K562 (cell line): ENCODE data around the gene HSPB6. TPM values are rescaled to one million over a fixed set of nuclear protein-coding genes. Genes with fewer than 3 reads are reported as not detected.
A peak's percentile ranks its signal among the peaks of the same experiment; 100 is the strongest.

Experiments used
- GABPB2 ChIP-seq: fragments of 250-450 bp; sonication (Bioruptor Pico); conservative IDR thresholded peaks from 2 replicates; pipeline ENCODE4 v1.5.1; 2021; ENCODE audit warnings: mild to moderate bottlenecking
- MYC ChIP-seq, 2 experiments: fragments of 250-450 bp in 1 of 2; sonication (Bioruptor Pico) in 1 of 2; IDR thresholded peaks; 2 replicates each; pipeline versions ENCODE4 v1.5.1 to v1.6.1; 2012 to 2021; ENCODE audit warnings: low read depth in 2 of 2, borderline replicate concordance in 1 of 2, improper control_type of control experiment in 1 of 2, low read length in 1 of 2, mild to moderate bottlenecking in 1 of 2, moderate library complexity in 1 of 2
- NONO ChIP-seq, 2 experiments: fragments of 200-400 bp in 1 of 2; fragments of 450-650 bp in 1 of 2; formaldehyde crosslinking in 1 of 2; IDR thresholded peaks; 2 replicates each; pipeline ENCODE4 v1.6.1; 2017; ENCODE audit warnings: low read depth in 2 of 2, mild to moderate bottlenecking in 2 of 2, moderate library complexity in 2 of 2, low read length in 1 of 2
- SIRT6 ChIP-seq: IDR thresholded peaks from one replicate; pipeline ENCODE4 v1.6.1; 2012; ENCODE audit warnings: low read depth, mild to moderate bottlenecking, control low read depth, inconsistent platforms, low read length, moderate library complexity
- SMARCA4 ChIP-seq: fragments of 450-650 bp; IDR thresholded peaks from 2 replicates; pipeline ENCODE4 v1.6.1; 2016
- ZNF174 ChIP-seq: fragments of 250-450 bp; sonication (Bioruptor Pico); IDR thresholded peaks from 2 replicates; pipeline ENCODE4 v1.4.0; 2020; ENCODE audit warnings: mild to moderate bottlenecking
- ZNF175 ChIP-seq: fragments of 200-800 bp; sonication (Bioruptor generic); IDR thresholded peaks from 2 replicates; pipeline ENCODE4 v1.6.1; 2016; ENCODE audit warnings: low read depth, mild to moderate bottlenecking, missing genetic modification characterization, missing compliant biosample characterization
- ZNF668 ChIP-seq: fragments of 250-450 bp; sonication (Bioruptor Pico); IDR thresholded peaks from 2 replicates; pipeline ENCODE4 v1.8.0; 2022; ENCODE audit warnings: mild to moderate bottlenecking, inconsistent platforms
- polyA plus RNA-seq, 8 experiments: library from polyadenylated mRNA; depleted of rRNA in 4 of 8; stranded (reverse) in 5 of 8; unstranded in 3 of 8; fragments of >200 nt; fragmentation: Nextera tagmentation in 2 of 8; fragmentation: Illumina TruSeq in 1 of 8; extraction: Ambion mirVana in 2 of 8; extraction: Trizol in 1 of 8; gene quantifications; 2 replicates each; pipeline versions ENCODE4 v1.2.1 to v1.2.3, GENCODE V29; 2011 to 2014; ENCODE audit warnings: inconsistent platforms in 1 of 8, missing spikeins in 1 of 8
- total RNA-seq, 7 experiments: library from RNA; depleted of rRNA in 6 of 7; stranded (reverse); fragments of >200 nt in 6 of 7; fragmentation: Illumina TruSeq in 2 of 7; extraction: Trizol in 2 of 7; gene quantifications; 2 replicates each; pipeline versions ENCODE4 v1.2.1 to v1.2.3, GENCODE V29; 2011 to 2021; ENCODE audit warnings: low replicate concordance in 1 of 7
- TF ChIP-seq, protein P1 (sequence below), 2 experiments: fragments of 450-650 bp in 1 of 2; sonication (generic) in 1 of 2; formaldehyde crosslinking in 1 of 2; IDR thresholded peaks in 1 of 2; conservative IDR thresholded peaks in 1 of 2; 2 replicates each; pipeline versions ENCODE4 v1.6.1 to v1.8.1; 2016 to 2023; ENCODE audit warnings: mild to moderate bottlenecking in 2 of 2, moderate library complexity in 2 of 2, inconsistent platforms in 1 of 2, missing genetic modification reagents in 1 of 2
- TF ChIP-seq, protein P2 (sequence below): fragments of 450-650 bp; conservative IDR thresholded peaks from 2 replicates; pipeline ENCODE4 v1.6.1; 2016; ENCODE audit warnings: missing genetic modification characterization, low read depth, mild to moderate bottlenecking, missing compliant biosample characterization, moderate library complexity
- TF ChIP-seq, protein P3 (sequence below): fragments of 450-650 bp; IDR thresholded peaks from 2 replicates; pipeline ENCODE4 v1.6.1; 2016; ENCODE audit warnings: antibody characterized with exemption
- TF ChIP-seq, protein P4 (sequence below), 2 experiments: IDR thresholded peaks; 2 replicates each; pipeline ENCODE4 v1.6.1; 2011; ENCODE audit warnings: borderline replicate concordance in 1 of 2, control low read depth in 1 of 2, low read depth in 1 of 2, low read length in 1 of 2, mild to moderate bottlenecking in 1 of 2, mixed read lengths in 1 of 2, moderate library complexity in 1 of 2; ENCODE audit not compliant: insufficient read depth in 1 of 2, insufficient read length in 1 of 2, poor library complexity in 1 of 2, severe bottlenecking in 1 of 2; ENCODE audit errors: extremely low read depth in 1 of 2

The HSPB6 gene
- total and polyA plus RNA-seq, 9 of the 15 experiments (the other 6 are each of a cell fraction or from before 2014, with no cell fraction given): 0.55 TPM; not detected in 8

GRCh38 chr19:35716801-35717664 lies 39.8 kb downstream of the HSPB6 start (continued):
- peak; percentile 54; the same call in 1 of the 2 replicates for TF ChIP-seq ZNF668
- TF ChIP-seq, protein P1, sequence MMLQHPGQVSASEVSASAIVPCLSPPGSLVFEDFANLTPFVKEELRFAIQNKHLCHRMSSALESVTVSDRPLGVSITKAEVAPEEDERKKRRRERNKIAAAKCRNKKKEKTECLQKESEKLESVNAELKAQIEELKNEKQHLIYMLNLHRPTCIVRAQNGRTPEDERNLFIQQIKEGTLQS (IDR thresholded peaks at IDR 0.05): no peak
- TF ChIP-seq, protein P1 (CRISPR knock-in tag; conservative IDR thresholded peaks at IDR 0.05): no peak; the same call in 1 of the 2 replicates
- TF ChIP-seq SIRT6: no peak
- 0 out of 2 replicates have a peak, but pooled peaks have one; percentile 60 for TF ChIP-seq ZNF175
- TF ChIP-seq GABPB2 (CRISPR knock-in tag): no peak
- TF ChIP-seq, protein P2, sequence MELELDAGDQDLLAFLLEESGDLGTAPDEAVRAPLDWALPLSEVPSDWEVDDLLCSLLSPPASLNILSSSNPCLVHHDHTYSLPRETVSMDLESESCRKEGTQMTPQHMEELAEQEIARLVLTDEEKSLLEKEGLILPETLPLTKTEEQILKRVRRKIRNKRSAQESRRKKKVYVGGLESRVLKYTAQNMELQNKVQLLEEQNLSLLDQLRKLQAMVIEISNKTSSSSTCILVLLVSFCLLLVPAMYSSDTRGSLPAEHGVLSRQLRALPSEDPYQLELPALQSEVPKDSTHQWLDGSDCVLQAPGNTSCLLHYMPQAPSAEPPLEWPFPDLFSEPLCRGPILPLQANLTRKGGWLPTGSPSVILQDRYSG: no peak
- no peak for TF ChIP-seq ZNF174 (CRISPR knock-in tag)
- peak; percentile 60 for TF ChIP-seq SMARCA4
- TF ChIP-seq MYC (IDR thresholded peaks at IDR 0.05; ENCODE audit: low read depth, low read length): peak; percentile 76; the same call in 1 of the 2 replicates
- peak; percentile 96 for TF ChIP-seq MYC (CRISPR knock-in tag; IDR thresholded peaks at IDR 0.05; ENCODE audit: borderline replicate concordance, low read depth)
- TF ChIP-seq NONO (IDR thresholded peaks at IDR 0.05; ENCODE audit: low read depth in 2 of 2, low read length in 1 of 2): peak in 1 of 2 experiments; percentile 19; a peak in 2 of 4 replicates
- TF ChIP-seq, protein P3, sequence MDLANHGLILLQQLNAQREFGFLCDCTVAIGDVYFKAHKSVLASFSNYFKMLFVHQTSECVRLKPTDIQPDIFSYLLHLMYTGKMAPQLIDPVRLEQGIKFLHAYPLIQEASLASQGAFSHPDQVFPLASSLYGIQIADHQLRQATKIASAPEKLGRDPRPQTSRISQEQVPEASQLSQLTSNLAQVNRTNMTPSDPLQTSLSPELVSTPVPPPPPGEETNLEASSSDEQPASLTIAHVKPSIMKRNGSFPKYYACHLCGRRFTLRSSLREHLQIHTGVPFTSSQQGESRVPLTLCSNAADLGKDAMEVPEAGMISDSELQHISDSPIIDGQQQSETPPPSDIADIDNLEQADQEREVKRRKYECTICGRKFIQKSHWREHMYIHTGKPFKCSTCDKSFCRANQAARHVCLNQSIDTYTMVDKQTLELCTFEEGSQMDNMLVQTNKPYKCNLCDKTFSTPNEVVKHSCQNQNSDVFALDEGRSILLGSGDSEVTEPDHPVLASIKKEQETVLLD: no peak
- TF ChIP-seq, protein P4, sequence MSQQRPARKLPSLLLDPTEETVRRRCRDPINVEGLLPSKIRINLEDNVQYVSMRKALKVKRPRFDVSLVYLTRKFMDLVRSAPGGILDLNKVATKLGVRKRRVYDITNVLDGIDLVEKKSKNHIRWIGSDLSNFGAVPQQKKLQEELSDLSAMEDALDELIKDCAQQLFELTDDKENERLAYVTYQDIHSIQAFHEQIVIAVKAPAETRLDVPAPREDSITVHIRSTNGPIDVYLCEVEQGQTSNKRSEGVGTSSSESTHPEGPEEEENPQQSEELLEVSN (IDR thresholded peaks at IDR 0.05; ENCODE audit: borderline replicate concordance in 1 of 2, extremely low read depth in 1 of 2, insufficient read depth in 1 of 2, insufficient read length in 1 of 2, low read depth in 1 of 2, low read length in 1 of 2, poor library complexity in 1 of 2, severe bottlenecking in 1 of 2): peak in 1 of 2 experiments; percentile 3
